HG03432 (cell line): Measurements from ENCODE around the gene CABLES1.

Experiments used
- ATAC-seq: cut with Tn5 transposase; IDR thresholded peaks from one replicate; pipeline ENCODE4 v1.9.1; 2021; ENCODE audit warnings: mild to moderate bottlenecking, moderate library complexity; ENCODE audit not compliant: unreplicated experiment

CABLES1 gene

DNA sequence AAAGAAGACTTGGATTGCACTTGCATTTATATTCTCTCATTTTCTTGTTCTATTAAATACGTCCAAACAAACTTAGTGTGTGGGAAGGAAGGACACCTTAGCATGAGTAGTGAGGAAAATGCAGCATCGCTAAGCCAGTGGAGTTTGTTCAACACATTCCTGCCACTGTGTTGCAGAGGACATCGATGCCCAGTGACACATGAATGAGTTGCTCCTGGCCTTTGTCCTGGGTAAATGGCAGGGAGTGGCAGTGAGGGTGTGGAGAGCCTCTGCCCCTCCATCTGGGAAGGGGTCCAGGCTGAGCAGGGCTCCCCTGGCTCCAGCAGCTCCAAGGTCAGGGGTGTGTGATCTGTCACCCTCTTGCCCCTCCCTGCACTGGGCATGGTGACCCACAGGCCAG, 75.9 kb downstream of the CABLES1 start:
- no peak for ATAC-seq

DNA sequence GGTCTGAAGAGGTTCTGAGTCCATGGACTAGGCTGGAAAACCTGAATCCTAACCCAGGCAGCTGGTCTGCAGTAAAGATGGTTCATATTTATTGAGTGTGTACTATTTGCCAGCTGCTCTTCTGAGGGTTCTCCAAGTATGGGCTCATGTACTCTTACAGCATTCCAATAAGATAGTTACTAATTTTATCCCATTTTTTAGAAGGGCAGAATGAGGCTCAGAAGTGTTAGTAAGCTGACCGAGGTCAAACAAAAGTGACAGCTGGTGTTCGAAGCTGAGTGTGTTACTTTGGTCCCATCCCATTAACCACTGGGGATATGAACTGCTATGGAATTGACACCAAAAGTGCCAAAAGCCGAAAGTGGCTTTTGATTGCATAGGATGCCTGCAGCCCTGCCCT, 76.9 kb downstream of the CABLES1 start:
- no peak for ATAC-seq

DNA sequence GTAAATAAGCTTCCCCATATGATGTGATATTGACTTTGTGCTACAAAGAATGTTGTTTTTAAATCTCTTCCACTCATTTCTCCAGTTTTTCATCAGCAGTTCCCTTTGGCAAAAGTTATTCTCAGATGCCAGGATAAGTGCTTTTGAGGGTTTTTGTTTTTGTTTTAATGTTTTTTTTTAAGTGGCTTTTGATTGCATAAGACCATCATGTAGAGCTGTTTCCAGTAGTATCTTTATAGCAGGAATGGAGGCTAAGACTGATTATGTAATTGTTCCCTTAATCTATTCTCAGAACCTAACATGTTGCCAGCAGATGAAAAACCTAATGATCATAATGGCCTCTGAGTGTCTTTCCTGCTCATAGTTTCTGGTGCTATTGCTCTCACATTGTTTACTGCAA, 77.9 kb downstream of the CABLES1 start:
- no peak for ATAC-seq

DNA sequence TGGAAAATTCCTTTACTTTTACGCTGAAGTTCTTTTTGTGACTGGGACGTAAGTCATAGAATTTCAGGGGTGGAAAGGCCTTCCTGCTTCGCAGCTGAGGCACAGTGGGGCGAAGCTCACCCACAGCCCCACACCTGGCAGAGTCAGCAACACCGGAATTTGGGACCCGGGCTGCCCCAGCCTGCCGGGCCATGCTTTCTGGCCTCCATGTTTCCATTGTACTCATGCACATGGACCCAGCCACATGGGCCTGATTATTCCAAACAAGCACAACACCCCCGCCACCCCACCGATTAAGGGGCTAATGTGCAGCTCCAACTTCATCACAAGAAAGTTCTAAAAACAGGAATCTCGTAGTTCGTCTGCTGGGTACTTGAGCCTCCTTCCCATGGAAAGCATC, 82.5 kb downstream of the CABLES1 start:
- ATAC-seq, result no peak

DNA sequence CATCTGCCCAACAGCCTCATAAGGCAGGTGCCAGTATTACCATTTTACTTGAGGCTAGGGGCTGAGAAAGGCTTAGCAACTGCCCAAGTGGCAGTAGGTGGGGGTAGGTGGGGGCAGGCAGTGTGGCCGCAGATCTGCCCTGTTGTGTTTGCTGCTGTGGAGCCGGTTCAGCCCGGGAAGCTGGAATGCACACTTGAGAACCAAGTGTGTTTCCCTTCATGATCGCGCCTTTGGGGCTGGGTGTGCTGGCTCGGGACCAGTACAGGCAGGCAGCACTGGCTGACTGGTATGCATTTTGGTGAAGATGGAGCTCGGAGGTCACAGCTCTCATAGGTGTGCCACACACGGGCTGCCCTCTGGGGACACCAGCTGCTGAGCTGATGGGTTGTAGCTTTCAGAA, 85.1 kb downstream of the CABLES1 start:
- no peak for ATAC-seq

DNA sequence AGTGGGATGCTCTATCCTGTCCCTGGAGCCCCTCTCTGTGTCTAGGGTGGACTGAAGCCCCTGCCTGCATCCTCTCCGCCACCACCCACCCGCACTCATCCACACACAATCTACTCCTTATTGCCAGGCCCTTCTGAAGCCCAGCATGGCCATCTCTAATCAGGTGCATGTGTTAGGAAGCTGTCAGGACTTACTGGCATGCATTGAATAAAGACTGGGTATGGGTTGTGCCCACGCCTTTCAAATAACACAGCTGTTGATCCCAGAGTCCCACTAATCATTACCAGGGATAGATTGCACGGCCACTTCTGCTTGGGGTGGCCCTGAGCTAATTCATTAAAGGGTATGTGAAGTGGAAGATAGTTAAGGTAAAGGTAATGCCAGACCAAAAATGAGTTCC, 88.4 kb downstream of the CABLES1 start:
- no peak for ATAC-seq

DNA sequence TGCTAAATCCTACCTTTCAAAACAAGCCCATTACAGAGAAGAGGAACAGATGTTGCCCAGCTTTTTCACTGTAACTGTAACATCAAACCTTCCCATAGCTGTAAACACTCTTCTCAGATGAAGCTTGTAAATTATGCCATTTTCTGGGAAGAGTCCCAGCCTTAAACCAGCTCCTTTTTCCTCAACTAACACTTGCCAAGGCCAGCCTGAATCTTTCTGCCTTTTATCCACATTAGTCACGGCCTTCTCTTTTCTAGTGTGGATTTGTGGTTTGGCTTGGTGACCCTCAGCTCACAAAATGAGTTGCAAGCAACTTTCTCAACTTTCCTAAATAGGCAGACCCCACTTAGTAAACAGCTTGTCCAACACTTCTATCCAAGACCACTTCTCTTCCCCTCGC, 90.2 kb downstream of the CABLES1 start:
- no peak for ATAC-seq

DNA sequence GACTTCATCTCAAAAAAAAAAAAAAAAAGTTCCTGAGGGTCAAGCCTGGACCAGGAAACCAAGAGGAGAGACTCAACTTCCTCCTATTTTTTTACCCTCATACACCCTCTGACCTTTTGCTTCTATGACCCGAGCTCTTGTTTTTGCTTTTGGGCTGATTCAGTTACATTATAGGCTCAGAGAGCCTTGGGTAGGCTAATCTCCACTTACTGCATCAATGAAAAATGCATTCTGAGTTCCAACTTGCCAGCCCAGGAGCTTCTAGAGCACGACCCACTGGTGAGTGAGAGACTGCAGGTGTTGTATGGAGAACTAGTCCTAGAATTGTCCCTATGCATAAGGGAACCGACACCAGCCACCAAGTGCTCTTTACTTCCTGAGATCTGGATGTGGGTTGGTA, 91.1 kb downstream of the CABLES1 start:
- ATAC-seq, result no peak

DNA sequence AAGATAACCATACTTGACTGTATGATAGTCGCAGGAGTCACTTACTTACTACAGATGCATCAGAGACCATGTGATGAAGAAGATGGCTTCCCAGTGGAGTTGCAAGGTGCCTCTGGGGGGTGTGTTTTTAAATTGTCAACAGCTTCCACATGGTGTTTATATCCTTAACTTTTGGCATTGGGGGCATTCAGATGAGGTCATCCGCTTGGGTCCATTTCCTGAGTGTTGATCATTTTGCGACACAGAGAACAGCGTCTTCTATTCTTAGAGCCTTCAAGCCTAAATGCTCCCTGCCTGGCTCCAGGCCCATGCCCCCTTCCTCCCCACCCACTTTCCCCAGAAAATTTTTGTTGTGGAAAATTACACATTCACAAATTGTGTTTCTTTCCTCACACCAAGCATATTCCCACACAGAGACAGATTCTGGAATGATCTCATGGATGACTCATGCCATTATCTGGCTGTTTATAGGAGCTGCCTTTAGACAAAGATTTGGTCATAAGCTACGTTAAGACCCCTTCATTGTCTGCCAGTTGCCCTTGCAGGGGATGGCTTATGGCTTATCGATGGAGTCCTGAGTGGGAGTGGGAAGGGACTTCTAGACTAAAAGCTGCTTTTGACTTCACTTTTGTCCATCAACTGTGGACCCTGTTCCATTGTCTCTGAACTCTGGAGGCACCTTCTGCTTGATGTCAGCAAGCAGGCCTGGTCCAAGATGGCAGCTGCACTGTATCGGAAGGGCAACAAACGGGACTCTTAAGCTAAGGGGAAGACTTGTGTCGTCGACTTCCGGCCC, 91.8 kb downstream of the CABLES1 start:
- no peak for ATAC-seq

DNA sequence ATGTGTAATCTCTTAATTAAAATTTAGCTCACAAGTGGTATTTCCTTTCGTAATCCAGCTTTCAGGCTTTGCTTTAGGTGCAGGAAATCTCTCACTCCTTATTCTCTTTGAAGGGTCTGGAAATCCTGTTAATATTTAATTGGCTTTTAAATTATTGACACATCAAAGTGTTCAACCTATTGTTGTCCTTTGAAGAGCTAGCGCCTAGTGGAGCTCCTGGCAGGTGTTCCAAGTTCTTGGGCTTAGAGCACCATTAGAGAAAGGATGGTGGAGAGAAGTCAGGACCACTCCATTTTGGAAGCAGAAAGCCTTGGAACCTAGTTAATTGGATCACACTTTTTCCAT, 92.4 kb downstream of the CABLES1 start:
- no peak for ATAC-seq

DNA sequence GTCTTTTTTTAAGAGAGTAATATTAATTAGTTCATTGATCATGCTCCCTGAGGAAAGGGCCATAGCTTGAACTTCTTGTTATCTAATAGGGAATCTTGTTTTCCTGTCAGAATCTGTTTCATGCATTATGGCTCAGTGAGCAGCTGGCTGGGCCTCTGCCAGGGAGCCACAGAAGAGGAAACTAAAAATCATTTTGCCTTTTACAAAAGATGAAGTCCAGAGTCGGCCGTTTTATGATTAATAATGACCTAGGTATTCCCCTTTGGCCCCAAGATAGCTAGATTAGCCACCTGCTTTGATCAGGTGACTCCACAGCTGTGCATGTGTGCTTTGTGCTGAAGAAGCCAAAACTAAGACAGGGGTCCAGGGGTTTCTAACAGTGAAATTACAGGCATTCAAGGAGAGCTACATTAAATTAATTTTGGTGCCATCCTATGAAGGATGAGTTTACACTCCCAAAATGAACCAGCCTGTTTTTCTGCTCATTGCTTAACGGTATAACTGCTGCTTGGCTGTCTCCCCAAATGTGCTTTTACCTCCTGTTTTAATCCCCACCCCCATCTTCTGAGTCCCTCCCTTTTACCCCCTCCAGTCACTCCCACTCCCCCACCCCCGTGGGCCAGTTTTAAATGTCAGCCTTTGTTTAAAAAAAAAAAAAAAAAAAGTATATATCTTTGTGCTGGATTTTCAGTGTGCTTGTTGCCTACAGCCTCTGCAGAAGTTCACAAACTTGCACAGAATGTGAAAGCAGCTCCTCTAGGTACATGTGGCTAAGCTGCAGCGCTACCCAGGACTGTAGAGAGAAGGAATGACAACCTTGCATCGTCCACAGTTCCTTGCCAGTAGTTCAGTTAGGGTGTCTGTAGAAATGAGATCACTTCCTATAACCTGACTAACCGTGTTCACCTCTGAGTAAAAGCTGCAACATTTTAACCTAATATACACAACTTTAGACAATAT, 93.1 kb downstream of the CABLES1 start:
- ATAC-seq, result peak; percentile 41

DNA sequence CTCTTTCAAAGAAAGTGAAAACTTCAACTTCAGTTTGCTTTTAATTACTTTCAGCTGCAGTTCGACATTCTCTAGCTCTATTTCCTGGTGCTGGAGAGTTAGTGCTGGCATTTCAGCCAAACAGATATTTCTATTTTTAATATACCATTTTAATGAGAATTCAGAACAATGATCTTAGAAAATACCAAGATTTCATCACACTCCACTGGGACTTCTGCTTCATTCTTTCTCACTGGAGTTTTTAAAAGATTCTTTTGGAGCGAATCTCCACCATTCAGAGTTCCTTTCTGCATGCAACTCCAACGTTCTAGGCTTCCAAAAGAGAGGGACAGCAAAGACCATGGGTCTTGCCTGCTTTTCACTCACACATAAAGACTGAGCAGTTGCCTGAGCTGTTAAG, 94.2 kb downstream of the CABLES1 start:
- ATAC-seq, result no peak

DNA sequence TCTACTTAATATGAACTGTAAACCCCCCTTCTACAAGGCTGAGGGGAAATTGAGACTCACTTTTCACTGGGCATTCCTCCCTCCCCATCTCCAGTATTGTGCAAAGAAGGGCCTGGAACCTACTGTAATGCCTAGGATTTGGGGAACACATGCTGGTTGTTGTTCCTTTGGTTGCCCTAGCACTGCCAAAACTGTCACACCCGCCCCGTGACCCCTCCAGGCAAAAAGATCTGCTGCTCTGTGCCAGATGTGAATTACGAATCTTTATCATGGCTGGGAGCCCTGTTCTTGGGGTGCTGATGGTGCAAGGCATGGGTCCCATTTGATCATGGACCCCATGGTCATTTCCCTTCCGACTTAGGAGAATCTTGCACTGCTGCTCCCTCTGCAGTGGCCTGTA, 95.4 kb downstream of the CABLES1 start:
- no peak for ATAC-seq

DNA sequence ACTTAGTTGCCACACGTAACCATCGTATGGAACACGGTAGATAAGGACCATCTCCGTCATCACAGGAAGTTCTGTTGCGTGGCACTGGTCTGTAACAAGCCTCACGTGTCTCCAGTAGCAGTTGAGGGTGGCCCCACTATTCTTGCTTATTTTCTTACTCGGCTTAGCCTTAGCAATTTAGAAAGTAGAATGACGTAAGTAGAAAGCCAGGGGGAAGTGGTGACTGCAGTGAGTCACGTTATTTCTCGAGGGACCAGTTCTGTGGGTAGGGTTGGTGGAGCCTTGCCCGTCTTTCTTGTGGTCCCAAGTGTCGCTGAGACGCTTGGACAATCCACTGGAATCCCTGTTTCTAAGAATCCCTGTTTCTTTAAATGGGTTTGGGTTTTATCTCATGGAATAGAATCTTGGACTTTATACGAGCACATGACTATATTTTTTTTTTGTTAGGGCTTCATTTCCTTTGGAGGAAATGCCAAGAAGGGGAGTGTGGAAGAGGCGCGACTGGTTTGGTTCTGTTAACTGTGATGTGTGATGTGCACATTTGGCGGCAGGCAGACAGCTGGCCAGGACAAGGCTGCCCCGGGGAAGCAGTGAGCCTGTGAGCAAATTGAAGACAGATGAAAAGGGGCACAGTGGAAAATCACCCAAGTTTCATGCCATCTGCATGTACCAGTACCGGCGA, 96.2 kb downstream of the CABLES1 start:
- ATAC-seq, result peak; percentile 88

DNA sequence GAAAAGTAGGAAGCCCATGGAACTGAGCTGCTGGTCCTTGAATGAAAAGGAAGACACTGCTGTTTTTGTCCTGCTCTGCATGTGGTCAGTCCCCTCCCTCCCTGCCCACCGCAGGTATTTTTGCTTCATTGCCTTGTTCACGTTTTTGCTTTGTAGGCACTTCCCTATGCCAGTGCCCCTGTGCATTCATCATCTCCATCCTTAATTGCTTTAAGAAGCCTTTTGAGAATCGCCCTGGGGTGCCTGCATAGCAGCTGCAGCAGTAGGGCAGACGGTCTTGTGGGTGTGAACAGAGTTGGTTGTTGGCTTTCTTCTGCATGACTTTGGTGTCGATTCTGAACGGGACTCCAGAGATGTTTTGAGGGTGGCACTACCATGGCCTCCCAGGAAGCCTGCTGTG, 97.0 kb downstream of the CABLES1 start:
- no peak for ATAC-seq

DNA sequence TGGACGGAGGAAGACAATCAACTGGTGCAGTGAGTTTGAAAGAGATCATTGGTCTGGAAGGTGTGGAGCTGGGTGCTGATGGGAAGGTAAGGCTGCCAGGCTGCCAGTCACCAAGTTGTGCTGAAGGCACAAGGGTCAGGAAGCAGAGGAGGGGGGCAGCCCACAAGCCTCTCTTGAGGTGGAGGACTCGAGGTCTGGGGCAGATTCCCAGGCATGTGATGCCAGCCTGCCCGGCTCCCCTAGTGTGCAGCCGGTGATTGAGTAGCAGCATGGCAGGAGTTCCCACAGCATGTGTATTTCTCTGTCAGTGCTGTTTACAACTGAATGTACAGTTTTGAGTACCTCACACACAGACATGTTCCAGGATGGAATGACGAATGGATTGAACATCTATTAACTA, 99.3 kb downstream of the CABLES1 start:
- ATAC-seq, result no peak

DNA sequence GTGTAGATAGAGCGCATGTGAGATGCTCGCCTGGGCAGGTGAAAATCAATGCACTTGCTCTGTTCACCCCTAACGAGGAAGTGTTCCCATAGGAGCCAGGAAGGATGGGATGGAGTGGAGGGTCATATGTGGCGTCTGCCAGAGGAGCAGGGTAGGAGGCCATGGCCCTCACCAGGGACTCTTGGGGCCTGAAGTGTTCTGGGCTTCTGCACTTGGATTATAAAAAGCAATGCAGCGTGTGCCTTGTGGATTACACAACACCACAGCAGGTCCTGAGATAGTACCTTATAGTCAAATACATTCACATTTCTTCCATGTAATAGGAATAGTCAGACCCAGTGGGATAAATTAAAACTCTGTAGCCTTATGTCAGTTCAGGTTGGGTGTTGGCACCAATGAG, 100.1 kb downstream of the CABLES1 start:
- no peak for ATAC-seq

DNA sequence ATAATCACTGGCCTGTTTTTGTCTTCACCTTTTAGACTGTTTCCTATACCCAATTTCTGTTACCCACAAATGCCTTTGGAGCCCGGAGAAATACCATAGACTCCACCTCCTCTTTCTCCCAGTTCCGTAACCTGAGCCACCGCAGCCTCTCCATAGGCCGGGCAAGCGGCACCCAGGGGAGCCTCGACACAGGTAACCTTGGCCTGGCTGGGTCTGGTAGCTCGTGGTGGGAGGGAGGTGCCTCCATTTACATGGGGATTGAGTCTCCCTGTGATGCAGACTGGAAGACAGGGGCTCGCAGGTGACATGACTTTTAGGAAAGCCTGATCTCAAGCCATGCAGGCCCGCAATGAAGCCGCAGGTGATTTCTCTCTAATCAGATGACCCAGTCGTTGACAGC, 100.6 kb downstream of the CABLES1 start:
- ATAC-seq, result no peak

DNA sequence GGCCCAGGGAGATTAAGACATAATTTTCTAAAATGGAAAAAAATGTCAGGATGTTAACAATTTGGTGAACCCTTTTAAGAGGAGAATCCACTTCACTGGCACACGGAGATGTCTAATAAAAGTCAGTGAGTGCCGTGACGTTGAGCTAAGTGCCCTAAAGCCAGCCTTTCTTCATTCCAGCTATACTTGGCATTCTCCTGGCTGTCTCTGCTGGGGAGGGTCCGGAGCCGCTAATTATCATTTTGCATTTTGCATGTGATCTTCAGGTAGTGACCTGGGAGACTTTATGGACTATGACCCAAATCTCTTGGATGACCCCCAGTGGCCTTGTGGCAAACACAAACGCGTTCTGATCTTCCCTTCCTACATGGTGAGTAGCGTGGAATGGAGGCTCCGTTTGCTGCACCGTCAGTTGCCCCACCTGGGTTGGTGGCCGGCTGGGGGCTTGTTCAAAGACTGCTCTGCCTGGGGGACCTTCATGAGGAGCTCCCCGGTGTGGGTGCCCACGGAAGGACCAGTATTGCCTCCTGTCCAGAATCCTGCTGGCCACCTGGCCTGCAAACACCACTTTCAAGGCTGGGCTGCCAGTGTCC, 101.7 kb downstream of the CABLES1 start:
- ATAC-seq, result no peak

DNA sequence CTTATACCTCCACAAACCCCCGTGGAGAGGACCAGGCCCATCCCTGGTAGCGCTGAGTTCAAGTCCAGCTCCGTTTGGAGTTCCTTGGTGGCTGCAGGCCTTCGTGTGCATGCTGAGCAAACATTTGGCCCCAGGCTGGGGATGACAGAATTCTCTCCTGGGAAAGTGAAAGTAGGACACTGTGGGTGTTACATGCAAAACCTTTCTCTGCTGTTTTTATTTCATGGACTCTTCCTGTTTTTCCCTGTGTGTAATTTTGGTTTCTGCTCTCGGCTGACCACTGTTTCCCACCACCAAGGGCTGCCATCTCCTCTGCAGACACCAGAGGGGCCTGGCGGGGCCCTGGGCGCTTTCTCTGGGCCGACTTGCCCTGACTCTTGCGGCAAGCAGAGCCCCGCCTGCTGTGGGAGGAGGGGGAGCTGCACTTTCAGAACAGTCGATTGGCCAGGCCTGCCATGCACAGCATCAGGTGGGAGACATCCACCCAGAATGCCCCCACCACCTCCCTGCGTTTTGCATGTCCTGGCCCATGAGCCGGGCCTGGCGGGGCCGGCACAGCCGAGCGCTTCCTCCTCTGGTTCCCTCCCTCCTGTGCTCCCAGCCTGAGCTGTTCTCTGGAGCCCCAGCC, 102.4 kb downstream of the CABLES1 start:
- ATAC-seq, result peak; percentile 67

DNA sequence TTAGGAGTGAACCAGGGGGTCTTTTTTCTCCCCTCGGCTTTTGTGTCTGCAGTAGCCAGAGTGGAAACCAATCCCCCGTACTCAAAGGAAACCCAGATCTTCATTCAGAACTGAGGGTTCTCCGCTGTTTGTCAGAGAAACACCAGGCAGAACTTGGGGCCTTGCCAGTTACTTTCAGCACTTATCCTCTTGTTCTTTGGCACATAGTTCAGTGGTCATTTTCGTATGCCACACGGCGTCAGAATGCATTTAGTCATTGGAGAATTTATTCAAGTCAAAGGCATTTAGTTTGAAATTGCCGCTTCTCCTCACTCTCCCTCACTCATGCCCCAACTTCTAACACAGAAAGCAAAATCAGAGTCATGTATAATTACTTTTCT, 102.9 kb downstream of the CABLES1 start:
- ATAC-seq, result no peak
